NCI-H1694 (cell line): ENCODE data around the gene B4GALT1.
"Not testable (repeated sequence)": the region's sequence is repeated elsewhere in the genome, so short reads cannot be mapped to it uniquely, and the experiment has no call there.

Source experiments
- DNase-seq: peaks from one replicate; lab custom pipeline; 2025; lab: John Stamatoyannopoulos, UW

B4GALT1 gene

DNA sequence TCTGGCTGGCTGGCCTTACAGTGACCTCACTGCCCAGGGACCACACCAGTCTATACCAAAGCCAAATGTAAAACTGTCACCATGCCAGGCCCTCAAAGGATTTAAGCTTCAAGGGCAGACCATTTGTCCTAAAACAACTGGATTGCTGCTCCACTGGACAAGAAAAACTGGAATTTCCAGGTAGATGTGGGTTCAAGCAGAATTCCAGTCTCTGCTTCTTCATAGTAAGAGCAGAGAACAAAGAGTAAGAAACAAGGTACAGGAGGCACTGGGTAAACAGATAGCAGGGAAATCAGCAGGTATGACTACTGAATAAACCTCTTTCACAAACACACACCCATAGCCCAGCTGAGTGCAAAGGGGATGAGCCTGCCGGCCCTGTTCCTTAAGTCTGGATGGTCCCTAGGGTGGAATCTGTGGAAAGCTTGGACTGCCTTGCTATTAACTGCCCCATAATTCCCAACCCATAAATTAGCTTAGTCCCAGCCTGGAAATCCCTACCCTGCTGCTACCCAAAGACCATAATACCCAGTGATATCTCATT, 5.5 kb downstream of the B4GALT1 start:
- no peak for DNase-seq

- no peak for DNase-seq
Observed at GRCh38 chr9:33161011-33161588, 6.0 kb downstream of the B4GALT1 start.

GRCh38 chr9:33160446-33160845, 6.7 kb downstream of the B4GALT1 start:
- not testable (repeated sequence) for DNase-seq

- no peak for DNase-seq
Observed at GRCh38 chr9:33159777-33160127, 7.4 kb downstream of the B4GALT1 start.

DNA sequence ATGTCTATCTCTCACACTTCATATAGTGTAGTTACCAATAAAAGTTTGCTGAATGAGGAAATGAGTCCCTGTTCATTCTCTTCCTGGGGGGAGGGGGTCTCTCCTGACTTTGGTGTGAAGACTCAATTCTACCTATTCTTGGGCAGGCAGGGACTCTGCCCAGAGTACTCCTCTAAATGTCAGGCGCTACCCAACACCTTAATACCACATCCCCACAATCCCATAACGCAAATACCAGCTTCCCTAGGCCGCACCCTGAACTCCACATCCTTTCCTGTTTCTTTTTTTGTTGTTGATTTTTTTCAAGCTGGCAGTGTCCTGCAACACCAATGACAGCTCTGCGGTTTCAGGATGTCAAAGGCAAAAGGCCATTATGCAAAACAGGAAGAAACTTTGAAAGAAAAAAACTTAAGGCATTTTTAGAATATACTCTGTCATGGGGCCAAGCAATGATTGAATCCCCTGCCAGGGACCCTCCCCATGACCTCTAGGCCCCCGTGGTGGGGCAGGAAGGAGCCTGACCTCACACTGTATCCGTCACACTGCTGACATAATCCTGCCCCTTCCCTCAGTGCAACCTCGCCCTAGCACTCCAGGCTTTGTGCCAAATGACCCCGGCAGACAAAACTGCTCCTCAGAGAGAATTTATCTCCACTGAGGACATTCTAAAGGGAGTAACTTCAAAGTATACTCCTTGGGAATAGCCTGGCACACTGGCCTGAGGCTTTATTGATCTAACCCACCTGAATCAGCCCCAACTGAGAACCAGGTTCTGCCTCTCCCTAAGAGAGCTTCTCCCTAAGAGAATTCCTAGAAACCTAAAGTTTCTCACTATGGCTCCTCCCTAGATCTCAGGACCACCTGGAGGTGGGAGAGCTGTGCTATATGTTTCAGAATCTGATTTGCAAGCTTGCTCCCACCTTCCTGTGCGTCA, 8.0 kb downstream of the B4GALT1 start:
- no peak for DNase-seq

GRCh38 chr9:33157960-33158842, 8.9 kb downstream of the B4GALT1 start:
- no peak for DNase-seq

DNA sequence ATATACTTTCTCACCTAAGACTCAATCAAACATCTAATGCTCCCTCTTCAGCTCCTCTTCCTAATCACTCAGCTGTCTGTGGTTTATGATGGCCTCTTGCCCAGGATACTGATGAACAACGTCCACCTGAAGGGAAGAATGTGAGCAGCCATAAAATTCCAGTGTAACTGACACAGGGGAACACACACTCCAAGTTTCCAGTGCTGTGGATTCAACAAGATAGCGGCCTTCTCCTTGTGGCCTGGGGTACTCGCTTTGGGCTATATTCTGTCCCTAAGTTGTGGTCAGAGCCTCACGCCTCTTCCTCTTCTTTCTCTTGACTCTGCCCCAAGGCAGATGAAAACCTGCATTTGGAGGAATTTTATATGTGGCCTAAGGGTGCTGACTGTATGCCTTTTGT, 11.7 kb downstream of the B4GALT1 start:
- DNase-seq = no peak

DNA sequence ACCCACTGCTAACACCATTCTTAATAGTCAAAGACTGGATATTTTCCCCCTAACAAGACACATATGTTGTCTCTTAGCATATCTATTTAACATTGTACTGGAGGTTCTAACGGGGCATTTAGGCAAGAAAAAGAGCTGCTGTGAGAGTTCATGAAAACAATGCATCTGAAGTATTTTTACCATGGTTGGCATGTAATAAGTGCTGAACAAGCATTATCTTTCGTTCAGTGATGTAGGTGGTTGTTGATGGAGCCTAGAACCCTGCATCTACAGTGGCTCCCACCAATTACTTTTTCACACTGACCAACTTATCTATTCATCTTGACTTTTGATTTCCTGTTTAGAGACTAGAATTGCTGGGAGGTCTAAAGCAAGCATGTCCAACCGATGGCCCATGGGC, 12.8 kb downstream of the B4GALT1 start:
- DNase-seq = no peak

GRCh38 chr9:33153666-33154065, 13.5 kb downstream of the B4GALT1 start:
- DNase-seq = no peak

GRCh38 chr9:33153001-33153400, 14.1 kb downstream of the B4GALT1 start:
- DNase-seq = no peak

- DNase-seq = no peak
Observed at GRCh38 chr9:33151601-33152000, 15.5 kb downstream of the B4GALT1 start.

- no peak for DNase-seq
Observed at GRCh38 chr9:33151007-33151557, 16.1 kb downstream of the B4GALT1 start.

- no peak for DNase-seq
Observed at GRCh38 chr9:33148367-33149014, 18.6 kb downstream of the B4GALT1 start.

DNA sequence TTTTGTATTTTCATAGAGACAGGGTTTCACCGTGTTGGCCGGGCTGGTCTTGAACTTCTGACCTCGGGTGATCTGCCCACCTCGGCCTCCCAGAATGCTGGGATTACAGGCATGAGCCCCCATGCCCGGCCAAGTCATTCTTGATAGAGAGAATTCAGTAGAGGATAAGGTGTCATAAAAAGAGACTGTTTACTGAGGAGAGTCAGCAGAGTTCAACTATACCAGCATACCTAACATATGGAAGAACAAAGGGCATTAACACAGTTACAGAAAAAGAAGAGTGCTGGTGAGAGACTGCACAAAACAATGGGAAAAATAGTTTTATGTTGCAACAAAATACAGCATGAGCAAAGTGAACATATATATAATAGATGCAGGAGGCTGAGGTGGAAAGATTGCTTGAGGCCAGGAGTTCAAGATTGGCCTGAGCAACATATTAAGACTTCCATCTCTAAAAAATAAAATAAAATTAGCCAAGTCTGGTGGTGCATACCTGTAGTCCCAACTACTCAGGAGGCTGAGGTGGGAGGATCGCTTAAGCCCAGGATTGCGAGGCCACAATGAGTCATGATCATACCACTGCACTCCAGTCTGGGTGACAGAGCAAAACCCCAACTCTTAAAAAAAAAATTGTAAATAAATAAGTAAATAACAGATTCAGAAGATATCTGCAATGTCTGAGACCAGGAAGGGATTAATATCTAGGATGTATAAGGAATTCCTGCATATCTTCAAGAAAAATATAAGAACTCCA, 19.5 kb downstream of the B4GALT1 start:
- no peak for DNase-seq

GRCh38 chr9:33146298-33146697, 20.8 kb downstream of the B4GALT1 start:
- no peak for DNase-seq

DNA sequence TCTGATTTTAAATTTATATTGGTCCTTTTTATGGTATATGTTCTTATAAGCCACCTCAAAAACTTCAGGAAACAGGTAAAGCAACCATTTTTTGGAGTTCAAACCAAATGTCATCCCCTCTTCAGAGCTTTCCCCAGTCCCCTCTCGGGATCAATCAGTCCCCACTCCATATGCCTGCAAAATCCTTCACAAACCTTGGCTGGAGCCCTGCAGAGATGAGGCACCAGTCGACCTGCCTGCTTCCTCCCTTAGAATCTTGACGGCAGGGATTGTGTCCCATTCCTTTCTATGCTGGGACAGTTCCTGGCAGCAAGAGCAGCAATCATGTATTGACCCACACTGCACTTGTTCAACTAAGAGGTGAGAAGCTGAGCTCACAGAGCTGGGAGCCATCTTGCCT, 22.6 kb downstream of the B4GALT1 start:
- DNase-seq = no peak

- DNase-seq = no peak
Observed at GRCh38 chr9:33143241-33143661, 23.9 kb downstream of the B4GALT1 start.

GRCh38 chr9:33142535-33142934, 24.6 kb downstream of the B4GALT1 start:
- DNase-seq = no peak

GRCh38 chr9:33140401-33141360, 26.5 kb downstream of the B4GALT1 start:
- no peak for DNase-seq
